Prostate gland (tissue), 2 donors: ENCODE results near the gene TMEM33.

ENCODE experiments used
- CTCF ChIP-seq, 4 experiments: fragments of 200-600 bp in 2 of 4; fragments of 450-650 bp in 2 of 4; sonication (generic) in 2 of 4; IDR thresholded peaks; 1 replicate in 3 of 4; 2 replicates in 1 of 4; pipeline ENCODE4 v1.5.1; 2016 to 2019; ENCODE audit warnings: antibody characterized with exemption in 4 of 4, mild to moderate bottlenecking in 2 of 4, moderate library complexity in 2 of 4
- POLR2A ChIP-seq: fragments of 450-650 bp; IDR thresholded peaks from one replicate; pipeline ENCODE4 v1.6.1; 2016; ENCODE audit warnings: antibody characterized with exemption, mild to moderate bottlenecking
- POLR2AphosphoS5 ChIP-seq: sonication (generic); formaldehyde crosslinking; IDR thresholded peaks from one replicate; pipeline ENCODE4 v1.6.1; 2017; ENCODE audit warnings: antibody characterized with exemption

GRCh38 chr4:41934514-41934900, 722 bp upstream of the TMEM33 start:
- TF ChIP-seq CTCF (IDR thresholded peaks at IDR 0.05) (no peak), POLR2AphosphoS5 (no peak), POLR2A (no peak)
